Epithelial cell of proximal tubule (primary cell): ENCODE results near the gene STXBP1. TPM values are rescaled to one million over a fixed set of nuclear protein-coding genes. Genes with fewer than 3 reads are reported as not detected.

Experiments
- DNase-seq: peaks from one replicate; pipeline ENCODE4 v3.0.0-alpha.2; 2011; ENCODE audit warnings: low read depth
- H3K4me3 ChIP-seq: 2 replicates; pipeline ENCODE4 v1.5.1; 2011; ENCODE audit warnings: low read depth, mild to moderate bottlenecking, low read length
- total RNA-seq: library from RNA; depleted of rRNA; stranded (reverse); fragments of >200 nt; gene quantifications from 2 replicates; pipeline ENCODE4 v1.2.3, GENCODE V29; 2015
- TF ChIP-seq, protein P1 (sequence below): conservative IDR thresholded peaks from 2 replicates; pipeline ENCODE4 v1.5.1; 2012; ENCODE audit warnings: low read depth, mild to moderate bottlenecking, low read length

STXBP1 gene
- total RNA-seq, 1 donor from 2014 or later = 14.6 TPM

DNA sequence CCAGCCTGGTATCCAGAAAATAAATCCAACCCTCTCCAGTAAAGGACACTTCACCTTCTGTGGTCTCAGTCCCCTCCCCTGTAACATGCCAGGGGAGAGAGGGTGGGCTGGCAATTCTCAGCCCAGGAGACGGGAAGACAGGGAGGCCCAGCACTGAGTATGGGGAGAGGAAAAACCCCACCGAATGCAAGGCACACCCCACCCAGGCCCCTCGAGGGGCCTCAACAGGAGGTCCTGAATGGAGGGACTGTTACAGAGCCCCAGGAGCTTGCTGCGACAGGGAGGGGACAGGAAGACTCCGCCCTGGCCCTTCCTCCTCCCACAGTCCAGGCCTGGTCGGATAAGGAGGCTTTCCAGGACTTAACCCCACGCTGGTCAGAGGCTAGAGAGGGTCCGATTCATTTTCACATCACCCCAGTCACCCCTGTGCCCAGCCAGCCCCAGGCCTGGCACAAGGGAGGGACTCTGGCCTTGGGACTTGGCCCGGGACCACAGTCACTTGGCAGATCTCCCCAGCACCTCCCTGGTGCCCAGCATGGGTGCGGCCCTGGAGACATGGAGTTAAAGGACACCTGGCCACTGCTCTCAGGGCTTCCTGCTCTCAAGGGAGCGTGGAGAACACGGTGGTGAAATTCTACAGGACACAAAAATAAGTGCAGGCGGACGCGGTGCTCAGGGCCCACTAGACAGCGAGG, 44.9 kb upstream of the STXBP1 start:
- no peak for DNase-seq
- peak overlapping the region; percentile 96 for H3K4me3 ChIP-seq
- TF ChIP-seq, protein P1, sequence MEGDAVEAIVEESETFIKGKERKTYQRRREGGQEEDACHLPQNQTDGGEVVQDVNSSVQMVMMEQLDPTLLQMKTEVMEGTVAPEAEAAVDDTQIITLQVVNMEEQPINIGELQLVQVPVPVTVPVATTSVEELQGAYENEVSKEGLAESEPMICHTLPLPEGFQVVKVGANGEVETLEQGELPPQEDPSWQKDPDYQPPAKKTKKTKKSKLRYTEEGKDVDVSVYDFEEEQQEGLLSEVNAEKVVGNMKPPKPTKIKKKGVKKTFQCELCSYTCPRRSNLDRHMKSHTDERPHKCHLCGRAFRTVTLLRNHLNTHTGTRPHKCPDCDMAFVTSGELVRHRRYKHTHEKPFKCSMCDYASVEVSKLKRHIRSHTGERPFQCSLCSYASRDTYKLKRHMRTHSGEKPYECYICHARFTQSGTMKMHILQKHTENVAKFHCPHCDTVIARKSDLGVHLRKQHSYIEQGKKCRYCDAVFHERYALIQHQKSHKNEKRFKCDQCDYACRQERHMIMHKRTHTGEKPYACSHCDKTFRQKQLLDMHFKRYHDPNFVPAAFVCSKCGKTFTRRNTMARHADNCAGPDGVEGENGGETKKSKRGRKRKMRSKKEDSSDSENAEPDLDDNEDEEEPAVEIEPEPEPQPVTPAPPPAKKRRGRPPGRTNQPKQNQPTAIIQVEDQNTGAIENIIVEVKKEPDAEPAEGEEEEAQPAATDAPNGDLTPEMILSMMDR = no peak

DNA sequence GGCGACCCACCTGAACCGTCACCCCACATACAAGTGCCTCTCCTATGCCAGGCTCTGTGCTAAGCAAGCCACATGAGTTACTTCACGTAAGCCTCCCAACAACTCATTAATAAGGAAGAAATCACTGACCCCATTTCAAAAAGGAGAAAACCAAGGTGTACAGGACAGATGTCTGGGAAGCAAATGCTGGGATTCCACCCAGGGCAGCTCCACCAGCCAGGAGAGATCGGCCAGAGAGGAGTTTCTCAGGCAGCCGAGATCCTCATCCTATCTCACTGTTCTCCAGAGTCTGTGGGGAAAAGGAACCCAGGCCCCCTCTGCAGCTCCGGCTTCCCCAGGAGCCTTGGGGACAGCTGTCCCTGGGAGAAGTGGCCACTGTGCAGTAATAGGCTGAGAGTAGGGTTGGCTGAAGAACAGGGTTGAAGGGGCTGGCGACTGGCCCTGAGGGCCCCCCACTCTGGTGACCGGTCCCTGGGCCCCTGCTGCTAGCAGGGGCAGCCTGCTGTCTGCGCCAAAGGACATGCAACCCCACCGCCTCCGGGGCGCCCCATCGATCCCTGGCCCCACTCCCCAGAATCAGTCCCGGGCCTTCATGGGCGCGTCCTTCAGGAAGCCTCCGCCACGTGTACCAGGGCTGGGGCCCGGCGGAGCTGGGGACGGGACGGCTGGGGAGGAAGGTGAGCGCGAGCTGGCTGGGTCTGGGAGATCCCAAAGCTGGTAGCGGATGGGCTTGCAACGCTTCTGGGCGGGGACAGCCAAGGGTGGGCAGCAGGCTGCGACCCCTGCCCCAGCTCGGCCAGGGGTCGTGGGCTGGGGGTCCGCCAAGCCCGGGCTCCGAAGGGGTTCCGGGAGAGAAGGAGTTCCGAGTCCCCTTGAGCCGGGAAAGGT, 44.1 kb upstream of the STXBP1 start:
- DNase-seq = no peak
- TF ChIP-seq, protein P1 = no peak
- H3K4me3 ChIP-seq = peak overlapping the region; percentile 96

DNA sequence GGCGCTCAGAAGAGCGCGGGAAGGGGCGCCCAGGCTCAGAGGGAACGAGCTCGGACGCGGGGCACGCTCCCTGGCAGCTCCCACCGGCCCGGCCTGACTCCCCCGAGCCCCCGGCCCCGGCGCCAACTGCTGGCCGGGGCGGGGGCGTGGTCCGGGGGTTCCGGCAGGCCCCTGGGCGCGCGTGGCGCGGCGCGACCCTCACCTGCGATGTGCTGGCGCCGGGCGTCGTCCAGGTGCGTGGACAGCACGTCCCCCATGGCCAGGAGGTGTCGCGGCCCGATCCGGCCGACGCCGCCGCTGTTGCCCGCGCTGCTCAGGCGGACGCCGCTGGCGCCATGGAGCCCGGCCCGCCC, 43.5 kb upstream of the STXBP1 start:
- DNase-seq = no peak
- H3K4me3 ChIP-seq = peak overlapping the region; percentile 96
- TF ChIP-seq, protein P1 = no peak

DNA sequence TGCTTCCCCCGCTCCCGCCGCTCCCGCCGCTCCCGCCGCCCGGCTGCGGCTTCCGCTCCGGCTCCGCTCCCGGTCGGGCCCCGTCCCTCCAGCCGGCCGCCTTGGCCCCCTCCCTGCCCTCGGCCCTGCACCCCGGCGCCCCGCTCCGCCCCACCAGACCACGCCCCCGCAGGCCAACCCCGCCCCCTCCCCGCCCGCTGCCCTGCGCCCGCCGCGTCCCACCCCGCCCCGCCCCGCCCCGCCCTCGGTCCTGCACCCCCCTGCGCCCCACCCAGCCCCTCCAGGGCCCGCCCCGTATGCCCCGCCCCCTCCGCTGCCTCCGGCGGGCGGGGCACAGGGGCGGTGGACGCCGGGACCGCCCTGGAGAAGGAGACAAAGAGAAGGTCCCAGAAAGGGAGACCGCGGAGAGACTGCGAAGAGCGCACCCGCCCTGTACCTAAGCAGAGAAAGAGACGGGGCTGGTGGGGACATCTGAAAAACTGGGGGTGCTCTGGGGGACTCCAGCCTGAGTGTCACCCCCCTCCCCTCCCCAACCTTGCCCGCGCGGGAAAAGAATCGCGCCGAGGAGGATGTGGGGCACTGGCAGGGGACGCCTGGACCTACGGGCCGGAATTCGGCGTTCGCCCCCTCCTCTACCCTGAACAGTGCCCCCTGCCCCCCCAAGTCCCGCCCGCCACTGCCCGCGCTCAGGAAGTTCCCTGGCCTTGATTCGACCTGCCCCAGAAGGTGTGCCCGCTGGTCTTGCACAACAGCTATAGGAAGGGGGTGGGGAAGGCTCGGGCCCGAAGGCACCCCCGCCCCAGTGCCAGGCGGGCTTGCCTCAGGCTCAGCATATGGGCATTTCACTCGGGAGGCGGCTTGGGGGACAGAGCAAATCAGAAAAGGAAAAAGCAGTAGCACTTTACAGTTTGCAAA, 42.8 kb upstream of the STXBP1 start:
- peak overlapping the region; percentile 96 for H3K4me3 ChIP-seq
- no peak for DNase-seq
- TF ChIP-seq, protein P1 = no peak

DNA sequence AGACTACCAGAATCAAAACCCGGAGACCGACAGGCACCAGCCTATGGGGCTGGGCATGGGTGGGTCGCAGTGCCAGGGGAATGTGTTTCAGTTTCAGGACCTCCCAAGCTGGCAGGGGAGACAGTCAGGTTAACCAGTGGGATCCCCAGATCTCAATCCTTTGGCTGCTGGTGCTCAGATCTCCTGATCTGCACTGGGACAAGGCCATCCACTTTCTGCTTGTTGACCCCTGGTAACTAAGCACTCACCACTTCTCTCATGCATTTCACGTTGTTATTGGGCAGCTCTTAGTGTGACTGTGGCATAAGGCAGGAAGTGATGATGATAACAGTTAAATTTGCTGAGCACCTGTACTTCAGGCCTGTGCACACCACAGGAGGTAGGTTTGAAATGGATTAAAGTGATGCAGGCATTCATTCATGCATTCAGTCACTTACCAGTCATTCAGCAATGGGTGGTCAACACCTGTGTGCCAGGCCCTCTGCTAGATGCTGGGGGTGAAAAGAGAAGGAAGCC, 42.1 kb upstream of the STXBP1 start:
- TF ChIP-seq, protein P1 = no peak
- no peak for DNase-seq
- peak overlapping the region; percentile 65 for H3K4me3 ChIP-seq

DNA sequence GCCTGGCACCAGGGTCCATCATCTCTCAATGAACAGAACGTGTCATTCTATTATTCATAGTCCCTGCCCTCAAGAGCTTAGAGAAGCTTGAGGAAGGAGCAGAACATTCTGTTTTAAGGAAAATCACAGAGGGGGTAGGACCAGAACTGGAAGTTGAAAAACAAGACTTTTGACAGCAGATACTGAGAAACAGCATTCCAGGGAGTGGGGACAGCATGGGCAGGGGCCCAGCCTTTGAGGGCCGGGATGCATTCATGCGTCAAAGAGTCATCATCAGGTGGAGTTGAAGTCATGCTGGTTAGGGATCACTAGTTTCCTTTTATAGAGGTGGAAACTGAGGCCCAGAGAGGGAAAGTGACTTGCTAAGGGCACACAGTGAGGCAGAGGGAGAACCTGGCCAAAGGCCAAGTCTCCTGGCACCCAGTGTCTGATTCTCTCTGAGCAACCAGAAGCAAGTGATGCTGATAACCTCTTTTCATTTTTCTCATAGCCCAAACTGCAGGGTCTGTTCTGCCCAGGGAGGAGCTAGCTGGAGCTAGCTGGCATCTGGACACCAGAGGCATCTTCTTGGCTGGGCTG, 41.5 kb upstream of the STXBP1 start:
- no peak for DNase-seq
- H3K4me3 ChIP-seq = no peak overlapping the region
- TF ChIP-seq, protein P1 = no peak
